Fibroblast of lung (primary cell): ENCODE results near the gene ADRB2. TPM values are rescaled to one million over a fixed set of nuclear protein-coding genes. Genes with fewer than 3 reads are reported as not detected.

Experiments used
- DNase-seq, 2 donors: peaks; one replicate each; pipeline versions ENCODE4 v3.0.0 to v3.0.0-alpha.2; 2010; ENCODE audit warnings: low read depth in 2 of 2
- H2AFZ ChIP-seq: 2 replicates; pipeline ENCODE4 v1.5.1; 2012; ENCODE audit warnings: low read length, control low read depth, inconsistent platforms
- H3K27ac ChIP-seq: 2 replicates; pipeline ENCODE4 v1.5.1; 2011; ENCODE audit warnings: low read length, control low read depth; ENCODE audit not compliant: insufficient read depth
- H3K27me3 ChIP-seq: 2 replicates; pipeline ENCODE4 v1.5.1; 2011; ENCODE audit warnings: mild to moderate bottlenecking, low read length; ENCODE audit not compliant: control insufficient read depth, insufficient read depth
- H3K36me3 ChIP-seq: 2 replicates; pipeline ENCODE4 v1.5.1; 2011; ENCODE audit warnings: low read length; ENCODE audit not compliant: control insufficient read depth, insufficient read depth
- H3K4me1 ChIP-seq: 2 replicates; pipeline ENCODE4 v1.5.1; 2011; ENCODE audit warnings: low read length; ENCODE audit not compliant: control insufficient read depth, insufficient read depth; ENCODE audit errors: extremely low read depth
- H3K4me2 ChIP-seq: 2 replicates; pipeline ENCODE4 v1.5.1; 2011; ENCODE audit warnings: low read length, control low read depth; ENCODE audit not compliant: insufficient read depth; ENCODE audit errors: extremely low read depth
- H3K4me3 ChIP-seq, 4 experiments: fragments of 200-600 bp in 1 of 4; sonication (generic) in 1 of 4; replicated peaks in 1 of 4; 2 replicates each; pipeline ENCODE4 v1.5.1; 2011 to 2016; ENCODE audit warnings: low read length in 4 of 4, low read depth in 3 of 4, mild to moderate bottlenecking in 3 of 4, control low read depth in 2 of 4, inconsistent platforms in 1 of 4, mixed read lengths in 1 of 4; ENCODE audit not compliant: insufficient read depth in 1 of 4; ENCODE audit errors: control extremely low read depth in 1 of 4
- H3K79me2 ChIP-seq: 2 replicates; pipeline ENCODE4 v1.5.1; 2012; ENCODE audit warnings: mild to moderate bottlenecking, low read length, inconsistent platforms; ENCODE audit not compliant: control insufficient read depth, insufficient read depth
- H3K9ac ChIP-seq: 2 replicates; pipeline ENCODE4 v1.5.1; 2011; ENCODE audit warnings: mild to moderate bottlenecking, low read length, control low read depth; ENCODE audit not compliant: insufficient read depth
- H3K9me3 ChIP-seq: 2 replicates; pipeline ENCODE4 v1.5.1; 2012; ENCODE audit warnings: low read depth, low read length; ENCODE audit not compliant: control insufficient read depth, insufficient read depth
- H4K20me1 ChIP-seq: 2 replicates; pipeline ENCODE4 v1.5.1; 2011; ENCODE audit warnings: low read length; ENCODE audit not compliant: control insufficient read depth, insufficient read depth; ENCODE audit errors: extremely low read depth
- CTCF ChIP-seq, 2 donors: IDR thresholded peaks in 1 of 2; conservative IDR thresholded peaks in 1 of 2; 1 replicate in 1 of 2; 2 replicates in 1 of 2; pipeline ENCODE4 v1.5.1; 2011 to 2012; ENCODE audit warnings: low read length in 2 of 2, control low read depth in 1 of 2, inconsistent platforms in 1 of 2, low read depth in 1 of 2, mild to moderate bottlenecking in 1 of 2
- EZH2 ChIP-seq: IDR thresholded peaks from 2 replicates; pipeline ENCODE4 v1.5.1; 2012; ENCODE audit warnings: low read length, control low read depth, mild to moderate bottlenecking; ENCODE audit errors: missing control alignments
- polyA plus RNA-seq, 2 donors: library from polyadenylated mRNA; depleted of rRNA in 1 of 2; stranded (reverse) in 1 of 2; unstranded in 1 of 2; fragments of >200 nt; gene quantifications; 2 replicates each; pipeline ENCODE4 v1.2.1, GENCODE V29; 2011 to 2012; ENCODE audit warnings: missing spikeins in 1 of 2
- total RNA-seq: library from RNA; depleted of rRNA; stranded (reverse); fragments of >200 nt; gene quantifications from 2 replicates; pipeline ENCODE4 v1.2.1, GENCODE V29; 2014

Gene ADRB2
- total and polyA plus RNA-seq, 2 donors (not counting 1 experiment from before 2014, with no cell fraction given), result 0.60 to 4.5 TPM

- Histone ChIP-seq H3K4me1 (no peaks in the 10 kb centered on the region), H3K27me3 (no peaks in the 10 kb centered on the region), H3K36me3 (no peaks in the 10 kb centered on the region), H4K20me1 (no peaks in the 10 kb centered on the region), H3K27ac (no peak overlapping the region), H3K9me3 (no peaks in the 10 kb centered on the region), H3K4me3 (no peak overlapping the region), H2AFZ (no peak overlapping the region), H3K79me2 (no peaks in the 10 kb centered on the region), H3K9ac (no peak overlapping the region), H3K4me2 (no peak overlapping the region)
- no peak for DNase-seq
- TF ChIP-seq CTCF (conservative IDR thresholded peaks at IDR 0.05 in 1 of 2, IDR thresholded peaks at IDR 0.05 in 1 of 2; ENCODE audit: low read depth in 1 of 2, low read length in 2 of 2), result no peak
- TF ChIP-seq EZH2, result no peak
Observed at GRCh38 chr5:148857474-148857873, 31.1 kb downstream of the ADRB2 start.

- TF ChIP-seq EZH2 (no peak), CTCF (conservative IDR thresholded peaks at IDR 0.05 in 1 of 2, IDR thresholded peaks at IDR 0.05 in 1 of 2; ENCODE audit: low read depth in 1 of 2, low read length in 2 of 2) (no peak)
- H2AFZ ChIP-seq, result no peak overlapping the region
- no peak overlapping the region for H3K4me3 ChIP-seq
- H3K36me3 ChIP-seq, result no peaks in the 10 kb centered on the region
- H3K27me3 ChIP-seq, result no peaks in the 10 kb centered on the region
- H3K27ac ChIP-seq, result no peak overlapping the region
- no peaks in the 10 kb centered on the region for H3K79me2 ChIP-seq
- no peak overlapping the region for H3K4me2 ChIP-seq
- H3K9ac ChIP-seq, result no peak overlapping the region
- H3K9me3 ChIP-seq, result no peaks in the 10 kb centered on the region
- DNase-seq, result peak in 1 of 2 donors; percentile 41
- H4K20me1 ChIP-seq, result no peaks in the 10 kb centered on the region
- H3K4me1 ChIP-seq, result no peaks in the 10 kb centered on the region
Observed at GRCh38 chr5:148858106-148858505, 31.7 kb downstream of the ADRB2 start.

- Histone ChIP-seq H3K27me3 (no peaks in the 10 kb centered on the region), H4K20me1 (no peaks in the 10 kb centered on the region), H3K36me3 (no peaks in the 10 kb centered on the region), H3K4me2 (no peak overlapping the region), H3K4me1 (no peaks in the 10 kb centered on the region), H3K79me2 (no peaks in the 10 kb centered on the region), H2AFZ (no peak overlapping the region), H3K9ac (no peak overlapping the region), H3K9me3 (no peaks in the 10 kb centered on the region), H3K4me3 (no peak overlapping the region), H3K27ac (no peak overlapping the region)
- no peak for TF ChIP-seq CTCF (conservative IDR thresholded peaks at IDR 0.05 in 1 of 2, IDR thresholded peaks at IDR 0.05 in 1 of 2; ENCODE audit: low read depth in 1 of 2, low read length in 2 of 2)
- DNase-seq, result no peak
Observed at GRCh38 chr5:148858547-148858946, 32.1 kb downstream of the ADRB2 start.
